Fibroblast of upper back skin (primary cell): ENCODE measurements around the gene SIK1.
"Not testable (repeated sequence)": the region's sequence is repeated elsewhere in the genome, so short reads cannot be mapped to it uniquely, and the experiment has no call there.

Experiments
- DNase-seq: peaks from one replicate; pipeline ENCODE4 v3.0.0-alpha.2; 2013

Gene SIK1

GRCh38 chr21:43439316-43440075 lies 12.6 kb upstream of the SIK1 start:
- DNase-seq: not testable (repeated sequence)

GRCh38 chr21:43436272-43436671 lies 9.3 kb upstream of the SIK1 start:
- not testable (repeated sequence) for DNase-seq

GRCh38 chr21:43433340-43434136 lies 6.6 kb upstream of the SIK1 start:
- DNase-seq: not testable (repeated sequence)

GRCh38 chr21:43430830-43431416 lies 4.0 kb upstream of the SIK1 start:
- not testable (repeated sequence) for DNase-seq

- not testable (repeated sequence) for DNase-seq
These were observed 2.0 kb upstream of the SIK1 start for GRCh38 chr21:43428964-43429363.

- not testable (repeated sequence) for DNase-seq
These were observed 270 bp upstream of the SIK1 start for GRCh38 chr21:43427242-43427559.

GRCh38 chr21:43426004-43426403 lies 927 bp downstream of the SIK1 start:
- not testable (repeated sequence) for DNase-seq

GRCh38 chr21:43419475-43419874 lies 7.5 kb downstream of the SIK1 start:
- DNase-seq: not testable (repeated sequence)

GRCh38 chr21:43414576-43414975 lies 12.4 kb downstream of the SIK1 start:
- DNase-seq: not testable (repeated sequence)

GRCh38 chr21:43412020-43412788 lies 14.7 kb downstream of the SIK1 start:
- DNase-seq: not testable (repeated sequence)

- not testable (repeated sequence) for DNase-seq
These were observed 16.4 kb downstream of the SIK1 start for GRCh38 chr21:43410456-43411068.

GRCh38 chr21:43407139-43407538 lies 19.8 kb downstream of the SIK1 start:
- not testable (repeated sequence) for DNase-seq

- not testable (repeated sequence) for DNase-seq
These were observed 22.5 kb downstream of the SIK1 start for GRCh38 chr21:43404450-43404849.

GRCh38 chr21:43403651-43404430 lies 23.1 kb downstream of the SIK1 start:
- not testable (repeated sequence) for DNase-seq

GRCh38 chr21:43401125-43401524 lies 25.8 kb downstream of the SIK1 start:
- DNase-seq: not testable (repeated sequence)

GRCh38 chr21:43399595-43400015 lies 27.3 kb downstream of the SIK1 start:
- DNase-seq: not testable (repeated sequence)

- not testable (repeated sequence) for DNase-seq
These were observed 27.8 kb downstream of the SIK1 start for GRCh38 chr21:43399136-43399535.

GRCh38 chr21:43398533-43398932 lies 28.4 kb downstream of the SIK1 start:
- not testable (repeated sequence) for DNase-seq

- DNase-seq: not testable (repeated sequence)
These were observed 28.9 kb downstream of the SIK1 start for GRCh38 chr21:43398000-43398399.

- DNase-seq: not testable (repeated sequence)
These were observed 29.5 kb downstream of the SIK1 start for GRCh38 chr21:43397439-43397808.

- DNase-seq: not testable (repeated sequence)
These were observed 30.0 kb downstream of the SIK1 start for GRCh38 chr21:43396788-43397438.
